Iris pigment epithelial cell (primary cell): ENCODE results near the gene CMTM8.

Experiments
- DNase-seq: peaks from one replicate; pipeline ENCODE4 v3.0.0-alpha.2; 2011; ENCODE audit warnings: low read depth

CMTM8 gene

DNA sequence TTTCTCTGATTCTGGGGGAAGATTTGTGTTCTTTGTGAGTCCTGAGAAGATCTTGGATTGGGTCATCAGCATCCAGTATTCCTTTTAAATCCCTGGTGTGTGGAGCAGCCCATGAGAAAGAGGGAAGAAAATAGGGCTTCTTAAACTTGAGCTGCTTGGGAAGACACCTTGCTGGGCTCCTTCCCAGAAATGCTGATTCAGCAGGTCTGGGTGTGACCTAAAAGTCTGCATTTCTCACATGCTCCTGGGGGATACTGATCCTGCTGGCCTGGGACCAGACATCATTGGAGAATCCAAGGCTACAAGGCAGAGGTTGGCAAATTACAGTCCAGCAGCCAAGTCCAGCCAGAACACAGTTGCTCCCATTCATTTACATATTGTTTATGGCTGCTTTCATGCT is 99.0 kb downstream of the CMTM8 start:
- DNase-seq, result no peak

DNA sequence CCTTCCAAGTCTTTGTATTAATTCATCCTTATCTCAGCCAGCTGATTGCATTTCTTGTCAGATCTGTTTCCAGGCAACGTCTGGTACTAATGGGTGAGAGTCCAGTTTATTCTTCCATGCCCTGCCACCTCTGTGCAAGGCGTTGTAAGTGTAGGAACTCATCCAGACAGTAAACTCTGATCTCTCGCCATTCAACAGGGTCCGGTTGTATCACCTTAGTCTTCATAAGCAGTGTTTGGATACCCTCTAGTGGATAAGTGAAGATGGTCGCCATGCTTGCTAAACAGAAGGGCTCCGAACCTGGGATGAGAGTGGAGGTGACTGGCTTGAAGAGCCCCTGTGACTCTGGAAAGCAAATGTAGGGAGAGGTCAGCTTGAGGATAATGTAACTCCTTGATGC is 101.6 kb downstream of the CMTM8 start:
- peak; percentile 60 for DNase-seq

DNA sequence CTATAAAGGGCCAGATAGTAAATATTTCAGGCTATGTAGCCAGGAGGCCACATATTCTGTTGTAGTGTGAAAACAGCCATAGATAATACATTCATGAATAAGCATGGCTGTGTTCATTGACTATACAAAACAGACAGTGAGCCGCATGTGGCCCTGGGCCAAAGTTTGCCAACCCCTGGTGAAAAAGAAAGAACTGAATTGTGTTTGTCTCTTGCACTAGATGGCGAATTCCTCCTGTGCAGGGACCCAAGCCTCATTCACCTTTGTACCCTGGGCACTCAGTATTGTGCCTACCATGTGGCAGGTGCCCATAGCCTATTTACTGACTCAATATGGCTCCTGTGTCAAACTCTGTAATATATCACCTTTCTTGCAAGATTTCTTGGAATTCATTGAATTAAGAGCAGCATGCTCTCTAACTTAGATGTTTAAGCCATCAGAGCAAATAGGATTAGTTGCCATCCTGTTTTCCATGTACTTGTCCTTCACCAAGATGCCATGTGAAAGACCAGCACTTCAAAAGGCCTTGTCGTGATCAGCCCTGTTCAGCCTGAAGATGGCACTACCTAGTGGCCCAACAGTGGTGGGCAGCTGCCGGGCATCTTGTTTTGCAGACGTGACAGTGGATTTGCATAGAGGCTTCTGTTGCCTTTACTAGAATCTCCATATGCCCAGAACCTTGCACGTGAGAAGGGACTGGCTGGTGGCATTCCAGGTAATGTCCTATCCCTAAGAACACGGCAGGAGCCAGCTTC is 102.3 kb downstream of the CMTM8 start:
- no peak for DNase-seq

DNA sequence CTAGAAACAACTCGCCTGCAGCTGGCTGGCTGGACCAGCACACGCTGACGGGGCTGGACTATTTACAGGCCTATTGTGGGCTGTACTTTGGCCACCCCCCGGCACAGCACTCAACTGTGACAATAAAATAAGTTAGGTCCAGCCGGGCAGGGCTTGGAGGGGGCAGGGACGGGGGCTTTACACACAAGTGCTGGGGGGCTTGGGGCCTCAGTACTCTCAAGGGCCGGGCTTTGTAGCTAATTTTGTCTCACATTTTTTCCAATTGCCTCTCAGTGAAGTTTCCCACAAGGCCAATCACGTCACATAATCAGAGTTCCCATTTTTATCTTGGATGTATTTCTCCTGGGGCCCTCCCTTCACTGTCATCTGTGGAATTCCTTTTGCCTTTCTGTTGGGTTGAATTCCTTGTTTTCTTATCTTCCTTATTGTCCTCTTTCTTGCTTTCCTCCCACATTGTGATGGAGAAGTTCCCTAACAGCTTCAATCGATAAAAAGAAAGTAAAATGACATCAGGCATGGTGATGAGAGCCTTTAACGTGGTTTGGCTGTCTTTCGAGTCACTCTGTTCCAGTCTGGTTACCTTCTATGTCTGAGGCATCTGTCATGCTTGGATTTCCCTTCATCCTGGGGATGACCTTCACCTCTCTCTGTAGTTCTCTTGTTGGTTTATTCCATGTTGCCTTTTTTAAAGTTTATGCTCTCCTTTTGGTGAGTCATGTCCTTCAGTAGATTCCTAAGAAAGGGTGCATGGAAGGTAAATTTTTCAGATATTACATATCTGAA is 109.1 kb downstream of the CMTM8 start:
- no peak for DNase-seq

DNA sequence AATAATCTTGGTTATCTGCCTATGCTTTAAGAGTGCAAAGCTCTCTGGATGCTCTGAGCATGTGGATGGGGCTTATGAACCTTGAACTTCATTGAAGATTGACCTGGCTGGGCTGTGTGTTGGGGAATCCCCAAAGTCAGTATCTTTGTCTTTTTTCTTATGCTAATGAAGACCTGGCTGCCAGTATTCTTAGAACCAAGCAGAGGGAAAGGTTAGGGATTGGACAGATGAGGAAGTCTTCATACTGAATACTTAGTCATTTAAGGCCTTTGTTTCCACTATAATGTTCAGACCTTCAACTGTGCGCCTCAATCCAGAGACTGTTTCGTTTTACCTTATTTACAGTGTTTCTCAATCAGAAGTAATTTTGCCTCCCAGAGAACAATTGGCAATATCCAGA is 110.7 kb downstream of the CMTM8 start:
- no peak for DNase-seq

DNA sequence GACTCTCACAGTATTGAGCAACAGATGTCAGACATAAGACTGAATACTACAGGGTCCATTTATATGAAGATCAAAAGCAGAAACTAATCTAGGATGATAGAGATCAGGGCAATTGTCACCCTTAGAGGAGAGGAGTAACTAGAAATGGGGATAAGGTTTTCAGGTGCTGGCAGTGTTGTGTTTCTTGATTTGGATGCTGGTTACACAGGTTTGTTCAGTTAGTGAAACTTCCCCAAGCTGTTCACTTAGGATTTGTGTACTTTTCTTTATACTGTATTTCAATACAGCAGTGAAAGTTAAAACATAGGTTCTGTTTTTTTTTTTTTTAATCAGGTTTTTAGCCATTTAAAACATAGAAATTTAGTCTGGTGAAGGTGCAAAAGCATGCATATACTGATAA is 114.1 kb downstream of the CMTM8 start:
- no peak for DNase-seq

DNA sequence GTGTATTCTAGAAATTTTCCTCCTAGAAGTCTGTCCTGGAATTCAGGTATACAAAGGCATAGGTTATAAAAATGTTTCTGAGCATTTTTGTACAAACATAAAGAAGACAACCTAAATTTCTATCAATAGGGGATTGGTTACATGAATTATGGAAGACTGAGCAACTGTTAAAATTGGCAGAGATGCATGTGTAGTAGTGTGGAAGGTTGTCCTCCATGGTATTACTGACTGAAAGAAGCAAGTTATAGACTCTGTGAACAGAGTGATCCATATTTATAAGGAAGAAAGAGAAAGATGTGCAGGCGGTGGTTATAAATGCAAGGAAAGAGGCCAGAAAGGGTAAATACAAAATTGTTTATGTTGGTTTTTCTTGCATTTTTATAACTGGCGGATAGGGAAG is 114.9 kb downstream of the CMTM8 start:
- no peak for DNase-seq

DNA sequence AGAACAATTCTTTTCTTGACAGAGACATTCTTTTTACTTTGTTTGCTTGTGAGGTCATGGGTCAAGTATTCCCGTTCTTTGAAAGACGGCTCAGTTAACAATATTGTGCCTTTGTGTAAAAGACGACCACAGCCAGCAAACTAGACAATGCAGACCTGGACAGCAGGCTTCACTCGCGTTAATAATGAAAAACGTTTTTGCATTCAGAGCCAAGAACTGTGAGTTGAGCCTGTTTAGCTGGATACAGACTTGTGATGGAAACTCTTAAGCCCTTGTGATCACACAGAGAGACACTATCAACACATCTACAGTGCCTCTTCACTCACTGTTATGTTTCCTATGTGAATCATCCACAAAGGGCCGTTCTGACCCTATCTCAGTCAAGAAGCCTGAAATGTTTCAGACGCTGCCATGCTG is 115.9 kb downstream of the CMTM8 start:
- DNase-seq, result peak; percentile 77

DNA sequence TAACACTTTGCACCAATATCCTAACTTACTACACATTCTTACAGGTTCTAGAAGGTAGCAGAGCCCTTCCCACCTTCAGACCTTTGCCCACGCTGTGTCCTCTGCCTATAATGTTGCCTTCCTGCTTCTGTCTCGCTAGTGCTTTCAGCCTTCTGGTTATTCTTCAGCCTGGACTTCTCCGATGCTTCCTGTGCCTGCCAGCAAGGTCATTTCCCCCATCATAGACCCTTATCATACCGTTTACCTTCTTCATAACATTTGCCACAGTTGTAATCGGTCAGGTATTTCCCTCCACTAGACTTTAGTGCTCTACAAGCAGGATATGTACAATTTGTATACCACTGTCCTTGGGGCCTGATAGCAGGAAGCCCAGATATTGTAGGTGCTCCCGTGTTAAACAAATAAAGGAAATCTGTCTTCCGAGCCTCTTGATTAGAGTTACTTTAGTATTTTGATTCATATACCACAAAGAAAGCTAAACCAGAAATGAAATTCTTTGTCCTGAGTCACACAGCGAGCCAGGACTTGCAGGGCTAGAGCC is 117.3 kb downstream of the CMTM8 start:
- DNase-seq, result no peak

DNA sequence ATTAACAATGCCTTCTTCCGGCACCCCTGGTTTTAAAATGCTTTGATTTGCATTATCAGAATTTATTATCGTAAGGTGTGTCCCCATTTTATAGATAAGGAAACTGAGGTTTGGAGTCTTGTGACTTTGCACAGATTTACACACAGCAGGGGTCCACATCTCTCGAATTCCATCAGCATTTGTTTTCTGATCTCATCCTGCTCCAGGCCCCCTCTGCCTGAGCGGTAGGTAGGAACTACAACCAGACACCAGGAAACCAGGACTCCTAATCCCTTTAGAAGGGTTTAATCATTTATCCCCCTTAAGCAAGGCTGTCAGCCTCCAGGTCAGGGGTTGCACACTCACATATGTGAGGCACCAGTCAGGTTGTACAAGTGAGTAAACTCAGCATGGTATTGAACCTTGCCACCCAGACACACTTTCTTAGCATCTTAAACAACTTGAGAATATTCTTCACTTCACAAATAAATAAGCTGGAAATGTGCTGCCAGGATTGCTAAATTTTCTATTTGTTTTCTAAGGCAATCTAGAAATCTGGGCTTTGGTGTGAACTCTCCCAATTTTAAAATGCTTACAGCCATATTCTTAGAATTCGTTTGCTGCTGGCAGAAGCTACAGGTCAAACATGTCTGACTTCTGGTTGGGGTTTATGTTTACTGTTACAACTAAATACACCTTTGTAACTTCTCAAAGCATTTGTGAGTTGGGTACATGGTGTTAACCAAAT is 121.4 kb downstream of the CMTM8 start:
- DNase-seq, result no peak

DNA sequence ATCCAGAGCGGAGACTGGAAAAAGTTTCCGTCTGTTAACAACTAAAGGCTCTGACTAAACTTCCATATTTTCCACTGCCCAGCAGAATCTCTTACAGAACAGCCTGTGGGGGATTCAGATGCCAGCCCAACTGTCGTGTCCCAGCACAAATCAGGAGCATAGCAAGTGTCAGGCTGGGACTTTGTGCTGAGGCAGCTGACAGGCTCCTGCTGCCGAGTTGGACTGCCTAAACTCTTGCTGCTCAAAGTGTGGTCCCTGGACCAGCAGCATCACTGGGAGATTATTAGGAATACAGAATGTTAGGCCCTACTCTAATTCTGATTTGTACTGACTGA is 122.0 kb downstream of the CMTM8 start:
- no peak for DNase-seq

DNA sequence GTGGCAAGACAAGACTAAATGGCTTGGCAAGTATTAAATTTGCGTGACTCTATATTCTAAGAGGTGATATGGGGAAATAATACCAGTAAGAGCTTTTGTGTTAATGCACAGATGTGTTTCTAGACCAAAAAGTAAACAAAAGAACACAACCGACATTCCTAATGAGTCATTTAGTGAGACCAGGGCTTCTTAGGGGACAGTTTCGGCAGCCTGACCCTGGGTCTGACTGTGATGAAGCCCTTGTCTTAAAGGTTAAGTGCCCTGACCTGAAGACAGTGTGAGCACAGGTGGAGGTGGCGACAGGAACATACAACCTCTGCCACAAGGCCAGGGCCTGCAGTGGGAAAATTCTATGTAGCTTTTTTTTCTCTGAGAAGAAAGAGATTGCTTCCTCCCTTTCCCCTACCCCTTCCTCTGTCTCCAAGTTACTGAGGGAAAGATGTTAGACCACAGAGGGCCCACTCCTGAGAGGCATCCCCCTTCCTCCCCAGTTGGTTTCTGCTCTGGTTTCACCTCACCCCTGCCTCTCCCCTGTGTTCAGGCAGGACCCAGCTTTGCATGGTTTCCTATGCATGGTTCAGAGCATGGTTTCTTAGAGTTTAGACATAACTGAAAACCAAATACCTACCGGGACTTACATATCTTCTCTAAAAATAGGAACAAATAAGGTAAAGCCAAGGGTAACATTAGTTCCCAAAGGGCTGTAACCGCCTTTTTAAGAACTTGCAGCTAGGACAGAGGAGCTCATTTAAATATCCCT is 128.3 kb downstream of the CMTM8 start:
- DNase-seq, result peak; percentile 46

DNA sequence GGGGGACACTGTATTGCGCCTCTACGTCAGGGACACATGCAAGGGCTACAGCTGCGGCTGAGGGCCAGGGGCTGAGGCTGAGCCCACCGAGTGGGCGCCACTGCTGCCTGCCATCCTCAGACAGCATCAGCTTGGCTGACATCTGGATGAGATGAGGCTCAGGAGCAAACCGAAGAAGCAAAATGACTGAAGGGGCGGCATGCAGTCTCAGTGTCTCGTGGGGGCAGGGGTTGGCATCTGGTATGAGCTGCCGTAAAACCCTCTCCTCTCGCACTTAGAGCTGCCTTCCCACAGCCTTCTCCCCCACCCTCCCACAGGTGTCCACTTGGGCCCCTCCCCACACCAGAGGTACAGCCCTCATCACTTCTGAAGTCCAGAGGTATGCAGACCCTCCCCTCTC is 129.0 kb downstream of the CMTM8 start:
- DNase-seq, result no peak

DNA sequence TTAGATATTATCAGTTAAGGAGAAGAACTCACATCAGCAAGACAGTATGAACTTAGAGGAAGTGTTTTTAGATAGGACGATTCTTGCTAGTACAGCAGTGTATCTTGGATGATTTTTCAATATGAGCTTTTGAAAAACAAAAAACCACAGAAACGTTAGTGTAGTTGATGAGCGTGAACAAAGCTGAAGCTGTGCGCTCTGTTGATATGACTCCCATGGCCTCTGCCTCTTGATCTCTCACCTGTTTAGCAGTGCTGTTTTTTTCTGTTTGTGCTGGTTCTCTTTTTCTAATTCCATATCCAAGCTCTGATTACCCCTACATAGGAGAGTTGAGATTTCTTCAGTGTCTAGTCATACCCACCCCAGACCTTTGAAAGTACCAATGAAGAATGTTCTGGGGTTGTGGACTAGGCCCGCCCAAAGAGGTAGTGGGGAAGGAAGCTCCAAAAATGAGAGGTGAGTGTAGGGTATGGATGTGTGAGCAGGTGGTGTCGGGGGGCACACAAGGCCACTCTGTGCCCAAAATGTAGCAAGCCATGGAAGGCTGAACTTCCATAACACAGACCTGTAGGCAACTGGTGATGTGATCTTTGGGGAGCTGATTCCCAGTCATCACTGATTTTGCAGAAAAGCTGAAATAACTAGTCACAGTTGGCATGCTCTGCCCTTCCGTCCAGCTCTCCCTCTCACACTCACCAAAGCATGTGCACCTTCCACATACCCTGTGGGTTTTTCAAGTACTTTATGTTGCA is 133.2 kb downstream of the CMTM8 start:
- no peak for DNase-seq

DNA sequence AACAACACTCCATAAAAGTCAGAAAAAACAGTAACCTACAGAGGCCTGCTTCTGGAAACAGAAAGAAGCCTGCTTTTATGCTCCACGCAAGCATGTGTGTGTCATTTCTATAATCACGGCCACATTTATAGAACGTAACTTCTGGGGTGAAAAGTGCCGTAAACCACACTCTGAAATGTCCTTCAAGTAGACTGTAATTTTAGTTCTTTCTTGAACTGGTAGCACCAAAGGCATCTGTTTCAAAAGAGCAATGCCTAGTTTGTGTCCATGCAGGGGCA is 133.7 kb downstream of the CMTM8 start:
- DNase-seq, result no peak

DNA sequence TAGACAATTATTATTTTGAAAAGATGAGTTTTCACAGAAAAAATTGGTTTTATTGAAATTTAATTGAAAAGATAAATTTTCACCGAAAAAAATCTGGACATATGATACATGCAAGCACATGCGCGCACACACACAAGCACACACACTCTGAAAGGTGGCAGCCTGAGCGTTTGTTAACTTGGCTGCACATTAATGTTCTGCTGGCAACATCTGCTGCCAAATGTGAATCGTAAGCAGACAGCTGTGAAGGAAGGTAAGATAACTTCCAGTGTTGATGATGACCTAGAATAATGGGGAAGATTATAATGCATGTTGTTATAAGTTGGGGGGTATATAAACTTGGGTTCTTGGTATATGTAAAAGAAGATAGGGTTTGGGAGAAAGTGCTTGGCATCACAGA is 134.8 kb downstream of the CMTM8 start:
- DNase-seq, result no peak

DNA sequence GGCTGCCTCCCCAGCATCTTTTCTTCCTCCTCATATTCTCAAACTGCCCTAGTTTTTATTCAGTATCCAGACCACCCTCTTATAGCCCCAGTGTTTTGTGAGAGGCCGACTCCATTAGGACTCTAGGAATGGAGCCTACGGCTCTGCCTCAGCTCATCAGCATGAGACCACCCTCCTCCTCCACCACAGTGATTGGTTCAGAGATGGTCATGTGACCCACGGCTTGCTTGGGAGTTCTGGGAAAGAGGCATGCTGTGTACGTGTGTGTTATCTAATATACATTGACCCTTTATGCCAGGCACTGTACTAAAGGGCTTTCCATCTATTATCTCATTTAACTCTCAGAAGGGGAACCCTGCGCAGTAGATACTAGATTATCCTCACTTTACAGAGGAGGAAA is 135.4 kb downstream of the CMTM8 start:
- no peak for DNase-seq

DNA sequence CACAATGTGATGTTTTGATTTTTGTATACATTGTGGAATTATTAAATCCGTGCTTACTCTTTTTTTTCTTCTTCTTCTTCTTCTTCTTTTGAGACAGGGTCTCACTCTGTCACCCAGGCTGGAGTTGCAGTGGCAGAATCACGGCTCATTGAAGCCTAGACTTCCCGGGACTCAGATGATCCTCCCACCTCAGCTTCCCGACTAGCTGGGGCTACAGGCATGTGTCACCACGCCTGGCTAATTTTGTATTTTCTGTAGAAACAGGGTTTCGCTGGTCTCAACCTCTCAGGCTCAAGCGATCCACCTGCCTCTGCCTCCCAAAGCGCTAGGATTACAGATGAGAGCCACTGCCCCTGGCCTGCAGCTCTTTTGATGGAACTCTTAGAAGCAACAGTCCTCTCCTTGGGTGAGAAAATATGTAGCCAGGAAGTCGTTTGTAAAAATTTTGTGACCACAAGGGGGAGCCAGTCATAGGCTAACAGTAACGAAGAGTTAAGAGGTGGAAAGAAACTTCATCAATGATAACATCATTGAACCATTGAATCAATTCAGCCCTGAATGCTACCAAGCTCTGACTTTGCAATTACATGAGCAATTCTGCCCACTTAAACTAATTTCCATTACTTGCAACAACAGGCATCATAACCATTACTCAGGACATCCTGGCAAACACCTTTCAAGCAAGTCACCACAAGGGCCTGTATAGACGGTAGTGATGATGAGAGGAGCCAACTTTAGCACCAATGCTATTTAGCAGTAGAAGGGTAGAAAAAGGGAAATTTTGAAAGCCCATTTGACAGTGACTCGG is 136.5 kb downstream of the CMTM8 start:
- DNase-seq, result peak; percentile 72

DNA sequence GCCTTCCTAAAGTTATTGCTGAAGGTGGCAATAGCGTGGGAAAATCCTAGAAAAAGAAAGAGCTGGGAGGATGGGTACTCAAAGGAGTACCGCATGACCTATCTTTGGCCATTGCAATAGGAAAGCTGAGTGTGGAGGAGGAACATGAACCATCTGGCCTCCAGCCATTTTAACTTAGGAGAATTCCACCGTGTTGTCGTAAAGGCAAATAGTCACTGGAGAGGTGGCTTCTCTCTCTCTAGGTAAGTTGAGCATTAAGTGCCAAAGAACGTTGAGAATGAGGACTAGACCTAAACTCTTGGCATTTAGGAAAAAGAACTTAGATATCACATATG is 137.1 kb downstream of the CMTM8 start:
- DNase-seq, result no peak

DNA sequence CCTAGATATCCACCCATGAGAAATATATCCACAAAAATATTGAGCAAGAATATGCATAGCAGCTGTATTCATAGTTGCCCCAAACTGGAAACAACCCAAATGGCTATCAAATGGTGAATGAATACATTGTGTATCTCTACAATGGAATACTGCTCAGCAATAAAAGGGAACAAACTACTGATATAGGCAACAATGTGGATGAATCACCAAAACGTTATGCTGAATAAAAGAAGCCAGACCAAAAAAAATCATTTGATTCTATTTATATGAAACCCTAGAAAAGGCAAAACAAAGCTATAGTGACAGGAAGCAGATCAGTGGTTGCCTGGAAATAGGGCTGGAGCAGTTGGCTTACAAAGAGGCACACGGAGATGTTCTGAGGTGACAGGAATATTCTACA is 137.6 kb downstream of the CMTM8 start:
- peak; percentile 48 for DNase-seq
